HG03139 (cell line): Measurements from ENCODE around the gene ZNF75A.

ENCODE experiments used
- ATAC-seq: cut with Tn5 transposase; IDR thresholded peaks from one replicate; pipeline ENCODE4 v1.9.1; 2021; ENCODE audit not compliant: unreplicated experiment

ZNF75A gene

GRCh38 chr16:3285131-3285530, 20.2 kb upstream of the ZNF75A start:
- no peak for ATAC-seq

DNA sequence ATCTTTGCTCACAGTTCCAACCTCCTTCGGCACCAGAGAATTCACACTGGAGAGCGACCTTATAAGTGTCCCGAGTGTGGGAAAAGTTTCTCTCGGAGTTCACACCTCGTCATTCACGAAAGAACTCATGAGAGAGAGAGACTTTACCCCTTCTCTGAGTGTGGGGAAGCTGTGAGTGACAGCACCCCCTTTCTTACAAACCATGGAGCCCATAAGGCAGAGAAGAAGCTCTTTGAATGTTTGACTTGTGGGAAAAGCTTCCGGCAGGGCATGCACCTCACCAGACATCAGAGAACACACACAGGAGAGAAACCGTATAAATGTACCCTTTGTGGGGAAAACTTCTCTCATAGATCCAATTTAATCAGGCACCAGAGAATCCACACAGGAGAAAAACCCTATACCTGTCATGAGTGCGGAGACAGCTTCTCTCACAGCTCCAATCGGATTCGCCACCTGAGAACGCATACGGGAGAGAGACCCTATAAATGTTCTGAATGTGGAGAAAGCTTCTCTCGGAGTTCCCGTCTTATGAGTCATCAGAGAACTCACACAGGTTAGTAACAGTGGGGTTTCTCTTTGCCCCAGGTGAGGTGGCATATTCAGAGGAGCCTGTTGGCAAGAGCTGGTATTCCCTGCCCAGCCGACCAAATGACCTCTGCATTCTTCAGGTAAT, 15.2 kb upstream of the ZNF75A start:
- no peak for ATAC-seq

- ATAC-seq: no peak
These were observed 12.7 kb upstream of the ZNF75A start for GRCh38 chr16:3292604-3293003.

- no peak for ATAC-seq
These were observed 10.1 kb upstream of the ZNF75A start for GRCh38 chr16:3295209-3295608.

- no peak for ATAC-seq
These were observed 9.5 kb upstream of the ZNF75A start for GRCh38 chr16:3295783-3296182.

GRCh38 chr16:3304370-3304769, 927 bp upstream of the ZNF75A start:
- no peak for ATAC-seq

DNA sequence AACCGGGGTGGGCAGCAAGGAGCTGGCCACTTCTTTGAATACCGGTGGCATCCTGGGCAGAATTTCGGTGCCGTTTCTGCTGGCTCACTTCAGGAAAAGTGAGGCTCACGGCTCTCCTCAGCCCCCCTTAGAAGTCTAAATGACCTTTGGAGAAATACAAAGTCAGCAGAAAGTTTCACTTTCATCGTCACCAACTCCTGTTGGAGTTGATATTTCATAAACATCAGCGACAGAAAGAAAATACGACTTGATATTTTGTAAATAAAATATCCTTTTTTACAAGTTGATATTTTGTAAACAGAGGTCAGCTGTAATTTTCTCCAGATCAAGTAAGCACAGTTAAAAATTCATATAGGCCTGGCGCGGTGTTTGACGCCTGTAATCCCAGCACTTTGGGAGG, 781 bp downstream of the ZNF75A start:
- ATAC-seq: no peak

DNA sequence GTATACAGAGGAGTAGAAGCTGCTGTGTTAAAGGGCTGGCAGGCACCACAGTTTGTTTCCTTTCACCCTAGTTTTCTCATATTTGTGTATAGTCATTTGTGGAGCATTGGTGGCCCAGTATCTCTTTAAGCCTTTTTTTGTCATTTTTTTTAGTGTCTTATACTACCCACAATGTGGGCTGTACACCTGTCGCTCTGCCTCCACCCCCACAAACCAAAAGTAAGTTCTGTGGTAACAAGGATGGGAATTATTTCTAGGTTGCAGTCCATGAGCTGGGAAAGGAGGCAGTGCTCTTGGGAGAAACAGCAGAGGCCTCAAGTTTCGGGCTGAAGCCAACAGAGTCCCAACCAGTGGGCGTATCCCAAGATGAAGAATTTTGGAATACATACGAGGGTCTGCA, 6.2 kb downstream of the ZNF75A start:
- no peak for ATAC-seq

DNA sequence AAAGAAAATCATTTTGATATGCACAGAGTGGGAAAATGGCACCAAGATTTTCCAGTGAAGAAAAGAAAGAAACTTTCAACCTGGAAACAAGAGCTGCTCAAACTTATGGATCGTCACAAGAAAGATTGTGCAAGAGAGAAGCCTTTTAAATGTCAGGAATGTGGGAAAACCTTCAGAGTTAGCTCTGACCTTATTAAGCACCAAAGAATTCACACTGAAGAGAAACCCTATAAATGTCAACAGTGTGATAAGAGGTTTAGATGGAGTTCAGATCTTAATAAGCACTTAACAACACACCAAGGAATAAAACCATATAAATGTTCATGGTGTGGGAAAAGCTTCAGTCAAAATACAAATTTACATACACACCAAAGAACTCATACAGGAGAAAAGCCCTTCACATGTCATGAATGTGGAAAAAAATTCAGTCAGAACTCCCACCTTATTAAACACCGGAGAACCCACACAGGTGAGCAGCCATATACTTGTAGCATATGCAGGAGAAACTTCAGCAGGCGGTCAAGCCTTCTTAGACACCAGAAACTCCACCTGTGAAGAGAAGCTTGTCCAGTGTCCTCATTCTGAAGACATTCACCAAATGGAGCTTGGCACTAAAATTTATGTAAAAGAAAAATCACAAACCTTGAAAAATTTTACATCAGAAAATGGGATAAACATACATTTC, 12.2 kb downstream of the ZNF75A start:
- no peak for ATAC-seq

GRCh38 chr16:3321816-3322215, 16.5 kb downstream of the ZNF75A start:
- ATAC-seq: no peak

DNA sequence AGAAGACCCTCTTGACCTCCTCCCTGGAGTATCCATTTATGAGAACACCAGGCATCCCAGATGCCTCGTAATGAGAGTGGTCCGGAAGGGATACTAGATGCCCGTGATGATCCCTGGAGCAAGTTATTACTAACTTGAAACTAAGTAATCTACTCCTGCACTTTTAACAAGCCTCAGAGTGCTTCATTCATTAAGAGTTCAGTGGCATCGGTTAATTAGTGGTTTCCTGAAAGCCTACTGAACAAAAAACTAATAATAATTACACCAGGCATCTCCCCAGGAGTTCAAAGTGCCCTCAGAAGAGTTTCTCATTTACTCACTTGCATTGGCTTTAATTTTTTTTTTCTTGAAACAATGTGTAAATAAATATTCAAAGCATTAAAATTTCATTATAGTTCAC, 22.2 kb downstream of the ZNF75A start:
- ATAC-seq: no peak

GRCh38 chr16:3328104-3328503, 22.8 kb downstream of the ZNF75A start:
- no peak for ATAC-seq

GRCh38 chr16:3328643-3329042, 23.3 kb downstream of the ZNF75A start:
- ATAC-seq: no peak

GRCh38 chr16:3346041-3346440, 40.7 kb downstream of the ZNF75A start:
- no peak for ATAC-seq

DNA sequence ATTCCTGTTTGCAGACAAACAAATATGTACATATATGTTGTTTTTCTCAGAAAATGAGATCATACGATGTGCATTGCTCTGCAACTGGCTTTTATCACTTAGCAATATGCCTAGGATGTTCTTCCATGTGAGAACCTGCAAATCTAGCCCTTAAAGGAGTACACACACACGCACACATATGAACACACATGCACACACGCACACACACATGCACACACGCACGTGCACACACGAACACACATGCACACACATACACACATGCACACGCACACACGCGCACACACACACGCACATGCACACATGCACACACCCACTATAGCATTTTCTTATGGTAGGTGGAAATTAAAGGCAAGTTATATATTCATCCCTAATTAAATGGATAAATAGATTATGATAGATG, 42.3 kb downstream of the ZNF75A start:
- no peak for ATAC-seq

DNA sequence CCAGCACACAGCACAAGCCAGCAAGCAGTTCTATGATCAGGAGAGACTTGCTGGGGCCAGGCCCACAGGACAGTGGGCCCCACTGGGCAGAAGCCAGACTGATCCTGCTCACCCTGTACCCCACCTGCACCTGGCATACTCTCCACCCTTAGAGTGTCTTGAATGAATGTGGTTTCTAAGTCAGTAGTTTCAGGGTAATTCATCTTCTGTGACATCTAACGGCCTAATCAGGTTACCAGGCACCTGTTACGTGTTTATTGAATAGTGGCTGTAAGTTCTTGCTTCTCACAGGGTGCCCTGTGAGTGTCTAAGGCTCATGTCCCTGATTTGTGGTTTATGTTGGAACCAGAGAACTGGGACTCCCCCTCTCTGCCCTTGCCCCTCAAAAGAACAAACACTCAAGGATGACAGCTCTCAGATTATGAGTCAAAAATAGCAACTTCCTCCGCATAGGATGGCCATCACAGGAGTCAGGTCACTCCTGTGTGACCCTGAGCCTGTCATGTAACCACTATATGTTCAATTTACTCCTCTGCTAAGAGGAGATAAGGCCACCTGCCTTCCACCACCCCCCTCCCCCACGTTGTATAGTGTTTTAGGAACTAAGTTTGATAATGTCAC, 43.4 kb downstream of the ZNF75A start:
- no peak for ATAC-seq

GRCh38 chr16:3349175-3349574, 43.9 kb downstream of the ZNF75A start:
- ATAC-seq: no peak

DNA sequence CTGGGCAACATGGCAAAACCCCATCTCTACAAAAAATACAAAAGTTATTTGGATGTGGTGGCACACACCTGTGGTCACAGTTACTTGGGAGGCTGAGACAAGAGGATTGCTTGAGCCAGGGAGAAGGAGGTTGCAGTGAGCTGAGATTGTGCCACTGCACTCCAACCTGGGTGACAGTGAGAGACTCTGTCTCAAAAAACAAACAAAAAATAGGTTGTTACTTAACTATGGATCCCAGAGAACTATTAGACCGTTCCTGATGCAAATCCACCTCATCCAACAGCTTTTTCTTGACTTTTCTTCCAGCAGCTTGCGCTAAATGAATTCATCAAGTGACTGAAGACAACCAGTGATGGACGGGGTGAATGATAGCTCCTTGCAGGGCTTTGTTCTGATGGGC, 50.3 kb downstream of the ZNF75A start, which contains the start of gene OR2C1:
OR2C1 (plus strand) TSS at position 301 of the 400 bp plus-strand sequence; CDS start at position 353, 52 bp downstream.
- no peak for ATAC-seq

- ATAC-seq: no peak
These were observed 50.8 kb downstream of the ZNF75A start for GRCh38 chr16:3356118-3356517.

DNA sequence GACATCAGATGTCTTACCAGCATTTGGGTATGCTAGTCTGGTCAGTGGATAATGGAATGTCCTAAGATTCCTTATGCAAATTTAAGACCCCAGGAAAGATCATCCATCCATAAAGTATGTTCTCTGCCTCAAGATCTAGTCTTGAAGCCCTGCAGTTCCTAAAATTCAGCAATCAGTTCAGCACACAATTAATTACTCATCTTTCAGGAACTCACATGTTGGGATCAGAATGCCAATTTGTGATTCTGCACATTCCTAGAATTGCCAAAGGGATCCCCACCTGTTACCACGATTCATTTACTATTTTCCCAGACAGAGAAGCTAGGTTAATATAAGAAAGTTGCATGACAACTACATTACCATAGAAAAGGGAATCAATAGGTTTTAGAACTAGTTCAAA, 53.6 kb downstream of the ZNF75A start:
- ATAC-seq: no peak

- ATAC-seq: no peak
These were observed 57.6 kb downstream of the ZNF75A start for GRCh38 chr16:3362931-3363330.

DNA sequence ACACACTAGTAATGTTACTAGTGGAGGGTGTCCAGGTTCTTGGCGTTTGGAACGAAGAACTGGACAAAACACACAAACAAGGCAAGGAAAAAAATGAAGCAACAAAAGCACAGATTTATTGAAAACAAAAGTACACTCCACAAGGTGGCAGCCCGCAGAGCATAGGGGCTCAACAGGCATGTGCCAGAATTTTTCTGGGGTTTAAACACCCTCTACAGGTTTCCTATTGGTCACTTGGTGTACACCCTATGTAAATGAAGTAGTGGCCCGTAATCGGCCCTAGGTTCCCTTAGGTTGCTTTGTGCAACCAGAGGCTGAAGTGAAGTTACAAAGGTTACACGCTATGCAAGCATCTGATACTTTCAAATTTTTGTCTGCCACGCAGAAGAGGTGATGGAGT, 58.5 kb downstream of the ZNF75A start:
- no peak for ATAC-seq
